Measurements from ENCODE around the gene ASAP3. TPM values are rescaled to one million over a fixed set of nuclear protein-coding genes. Genes with fewer than 3 reads are reported as not detected.

Gene ASAP3
- total and polyA plus RNA-seq, 2 experiments from 2014 or later = 28.0 to 98.2 TPM

DNA sequence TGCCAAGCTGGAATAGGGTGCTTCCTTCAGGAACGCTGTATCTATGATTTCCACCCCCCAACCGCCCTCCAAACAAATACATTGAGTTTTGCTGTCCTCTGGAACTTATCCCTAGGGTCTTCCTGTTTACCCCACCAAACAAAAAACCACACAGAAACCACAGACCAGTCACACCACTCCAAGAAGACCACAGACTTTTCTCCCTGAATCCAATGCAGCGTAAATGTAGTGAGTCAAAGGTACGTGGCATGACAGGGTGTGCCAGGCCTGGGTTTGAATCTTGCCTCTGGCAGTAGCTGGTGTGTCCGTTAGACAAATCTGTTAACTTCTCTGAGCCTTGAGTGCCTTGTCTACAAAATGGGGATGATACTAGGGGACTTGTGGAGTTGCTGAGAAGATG, 27.8 kb downstream of the ASAP3 start:
- no peak for ATAC-seq
- H3K4me2 ChIP-seq = no peak overlapping the region
- Mint-ChIP-seq H3K27me3 (ENCODE audit: insufficient read depth, low read depth, poor library complexity) (peaks cover 7% of the 10 kb centered on the region), H3K4me1 (peaks cover 5% of the 10 kb centered on the region; the same call in 2 of the 3 replicates), H3K9me3 (no peaks in the 10 kb centered on the region), H3K4me3 (no peak overlapping the region), H3K36me3 (ENCODE audit: low read depth) (peaks cover 15% of the 10 kb centered on the region), H3K27ac (no peak overlapping the region)
- H3K9me2 ChIP-seq (ENCODE audit: insufficient read depth) = no peaks in the 10 kb centered on the region
- DNase-seq (ENCODE audit: low spot score) = no peak
- H3K27me3 ChIP-seq (ENCODE audit: insufficient read depth) = no peaks in the 10 kb centered on the region
- TF ChIP-seq ZNF331 (CRISPR knock-in tag; IDR thresholded peaks at IDR 0.05; ENCODE audit: low read depth) (no peak), STAT1 (IDR thresholded peaks at IDR 0.05; ENCODE audit: unreplicated experiment) (no peak), EZH2 (IDR thresholded peaks at IDR 0.05; ENCODE audit: low read depth, unreplicated experiment) (no peak), REST (IDR thresholded peaks at IDR 0.05; ENCODE audit: unreplicated experiment) (no peak), NANOG (IDR thresholded peaks at IDR 0.05; ENCODE audit: borderline replicate concordance) (no peak), ZNF114 (CRISPR knock-in tag; IDR thresholded peaks at IDR 0.05) (no peak), CREB1 (CRISPR knock-in tag; IDR thresholded peaks at IDR 0.05; ENCODE audit: low read depth) (no peak), POLR2AphosphoS5 (IDR thresholded peaks at IDR 0.05; ENCODE audit: low read depth) (no peak), EZH2phosphoT487 (IDR thresholded peaks at IDR 0.05; ENCODE audit: unreplicated experiment) (no peak), JUNB (IDR thresholded peaks at IDR 0.05; ENCODE audit: unreplicated experiment) (no peak)
- TF ChIP-seq, protein P1, sequence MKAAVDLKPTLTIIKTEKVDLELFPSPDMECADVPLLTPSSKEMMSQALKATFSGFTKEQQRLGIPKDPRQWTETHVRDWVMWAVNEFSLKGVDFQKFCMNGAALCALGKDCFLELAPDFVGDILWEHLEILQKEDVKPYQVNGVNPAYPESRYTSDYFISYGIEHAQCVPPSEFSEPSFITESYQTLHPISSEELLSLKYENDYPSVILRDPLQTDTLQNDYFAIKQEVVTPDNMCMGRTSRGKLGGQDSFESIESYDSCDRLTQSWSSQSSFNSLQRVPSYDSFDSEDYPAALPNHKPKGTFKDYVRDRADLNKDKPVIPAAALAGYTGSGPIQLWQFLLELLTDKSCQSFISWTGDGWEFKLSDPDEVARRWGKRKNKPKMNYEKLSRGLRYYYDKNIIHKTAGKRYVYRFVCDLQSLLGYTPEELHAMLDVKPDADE (IDR thresholded peaks at IDR 0.05) = no peak
- TF ChIP-seq, protein P2, sequence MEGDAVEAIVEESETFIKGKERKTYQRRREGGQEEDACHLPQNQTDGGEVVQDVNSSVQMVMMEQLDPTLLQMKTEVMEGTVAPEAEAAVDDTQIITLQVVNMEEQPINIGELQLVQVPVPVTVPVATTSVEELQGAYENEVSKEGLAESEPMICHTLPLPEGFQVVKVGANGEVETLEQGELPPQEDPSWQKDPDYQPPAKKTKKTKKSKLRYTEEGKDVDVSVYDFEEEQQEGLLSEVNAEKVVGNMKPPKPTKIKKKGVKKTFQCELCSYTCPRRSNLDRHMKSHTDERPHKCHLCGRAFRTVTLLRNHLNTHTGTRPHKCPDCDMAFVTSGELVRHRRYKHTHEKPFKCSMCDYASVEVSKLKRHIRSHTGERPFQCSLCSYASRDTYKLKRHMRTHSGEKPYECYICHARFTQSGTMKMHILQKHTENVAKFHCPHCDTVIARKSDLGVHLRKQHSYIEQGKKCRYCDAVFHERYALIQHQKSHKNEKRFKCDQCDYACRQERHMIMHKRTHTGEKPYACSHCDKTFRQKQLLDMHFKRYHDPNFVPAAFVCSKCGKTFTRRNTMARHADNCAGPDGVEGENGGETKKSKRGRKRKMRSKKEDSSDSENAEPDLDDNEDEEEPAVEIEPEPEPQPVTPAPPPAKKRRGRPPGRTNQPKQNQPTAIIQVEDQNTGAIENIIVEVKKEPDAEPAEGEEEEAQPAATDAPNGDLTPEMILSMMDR (conservative IDR thresholded peaks at IDR 0.05; ENCODE audit: low read depth in 2 of 2) = no peak
- TF ChIP-seq, protein P3, sequence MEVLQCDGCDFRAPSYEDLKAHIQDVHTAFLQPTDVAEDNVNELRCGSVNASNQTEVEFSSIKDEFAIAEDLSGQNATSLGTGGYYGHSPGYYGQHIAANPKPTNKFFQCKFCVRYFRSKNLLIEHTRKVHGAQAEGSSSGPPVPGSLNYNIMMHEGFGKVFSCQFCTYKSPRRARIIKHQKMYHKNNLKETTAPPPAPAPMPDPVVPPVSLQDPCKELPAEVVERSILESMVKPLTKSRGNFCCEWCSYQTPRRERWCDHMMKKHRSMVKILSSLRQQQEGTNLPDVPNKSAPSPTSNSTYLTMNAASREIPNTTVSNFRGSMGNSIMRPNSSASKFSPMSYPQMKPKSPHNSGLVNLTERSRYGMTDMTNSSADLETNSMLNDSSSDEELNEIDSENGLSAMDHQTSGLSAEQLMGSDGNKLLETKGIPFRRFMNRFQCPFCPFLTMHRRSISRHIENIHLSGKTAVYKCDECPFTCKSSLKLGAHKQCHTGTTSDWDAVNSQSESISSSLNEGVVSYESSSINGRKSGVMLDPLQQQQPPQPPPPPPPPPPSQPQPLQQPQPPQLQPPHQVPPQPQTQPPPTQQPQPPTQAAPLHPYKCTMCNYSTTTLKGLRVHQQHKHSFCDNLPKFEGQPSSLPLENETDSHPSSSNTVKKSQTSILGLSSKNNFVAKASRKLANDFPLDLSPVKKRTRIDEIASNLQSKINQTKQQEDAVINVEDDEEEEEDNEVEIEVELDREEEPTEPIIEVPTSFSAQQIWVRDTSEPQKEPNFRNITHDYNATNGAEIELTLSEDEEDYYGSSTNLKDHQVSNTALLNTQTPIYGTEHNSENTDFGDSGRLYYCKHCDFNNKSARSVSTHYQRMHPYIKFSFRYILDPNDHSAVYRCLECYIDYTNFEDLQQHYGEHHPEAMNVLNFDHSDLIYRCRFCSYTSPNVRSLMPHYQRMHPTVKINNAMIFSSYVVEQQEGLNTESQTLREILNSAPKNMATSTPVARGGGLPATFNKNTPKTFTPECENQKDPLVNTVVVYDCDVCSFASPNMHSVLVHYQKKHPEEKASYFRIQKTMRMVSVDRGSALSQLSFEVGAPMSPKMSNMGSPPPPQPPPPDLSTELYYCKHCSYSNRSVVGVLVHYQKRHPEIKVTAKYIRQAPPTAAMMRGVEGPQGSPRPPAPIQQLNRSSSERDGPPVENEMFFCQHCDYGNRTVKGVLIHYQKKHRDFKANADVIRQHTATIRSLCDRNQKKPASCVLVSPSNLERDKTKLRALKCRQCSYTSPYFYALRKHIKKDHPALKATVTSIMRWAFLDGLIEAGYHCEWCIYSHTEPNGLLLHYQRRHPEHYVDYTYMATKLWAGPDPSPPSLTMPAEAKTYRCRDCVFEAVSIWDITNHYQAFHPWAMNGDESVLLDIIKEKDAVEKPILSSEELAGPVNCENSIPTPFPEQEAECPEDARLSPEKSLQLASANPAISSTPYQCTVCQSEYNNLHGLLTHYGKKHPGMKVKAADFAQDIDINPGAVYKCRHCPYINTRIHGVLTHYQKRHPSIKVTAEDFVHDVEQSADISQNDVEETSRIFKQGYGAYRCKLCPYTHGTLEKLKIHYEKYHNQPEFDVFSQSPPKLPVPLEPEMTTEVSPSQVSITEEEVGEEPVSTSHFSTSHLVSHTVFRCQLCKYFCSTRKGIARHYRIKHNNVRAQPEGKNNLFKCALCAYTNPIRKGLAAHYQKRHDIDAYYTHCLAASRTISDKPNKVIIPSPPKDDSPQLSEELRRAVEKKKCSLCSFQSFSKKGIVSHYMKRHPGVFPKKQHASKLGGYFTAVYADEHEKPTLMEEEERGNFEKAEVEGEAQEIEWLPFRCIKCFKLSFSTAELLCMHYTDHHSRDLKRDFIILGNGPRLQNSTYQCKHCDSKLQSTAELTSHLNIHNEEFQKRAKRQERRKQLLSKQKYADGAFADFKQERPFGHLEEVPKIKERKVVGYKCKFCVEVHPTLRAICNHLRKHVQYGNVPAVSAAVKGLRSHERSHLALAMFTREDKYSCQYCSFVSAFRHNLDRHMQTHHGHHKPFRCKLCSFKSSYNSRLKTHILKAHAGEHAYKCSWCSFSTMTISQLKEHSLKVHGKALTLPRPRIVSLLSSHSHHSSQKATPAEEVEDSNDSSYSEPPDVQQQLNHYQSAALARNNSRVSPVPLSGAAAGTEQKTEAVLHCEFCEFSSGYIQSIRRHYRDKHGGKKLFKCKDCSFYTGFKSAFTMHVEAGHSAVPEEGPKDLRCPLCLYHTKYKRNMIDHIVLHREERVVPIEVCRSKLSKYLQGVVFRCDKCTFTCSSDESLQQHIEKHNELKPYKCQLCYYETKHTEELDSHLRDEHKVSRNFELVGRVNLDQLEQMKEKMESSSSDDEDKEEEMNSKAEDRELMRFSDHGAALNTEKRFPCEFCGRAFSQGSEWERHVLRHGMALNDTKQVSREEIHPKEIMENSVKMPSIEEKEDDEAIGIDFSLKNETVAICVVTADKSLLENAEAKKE (CRISPR knock-in tag; IDR thresholded peaks at IDR 0.05) = no peak
- H3K27ac ChIP-seq (ENCODE audit: low read depth) = no peak overlapping the region
- no peaks in the 10 kb centered on the region; the same call in none of the 2 replicates for H4K20me1 ChIP-seq (replicated peaks; ENCODE audit: insufficient read depth)
- no peaks in the 10 kb centered on the region for H3K4me1 ChIP-seq (ENCODE audit: insufficient read depth)
- 0 out of 2 replicates have a peak, but pooled peaks cover 4% of the 10 kb centered on the region for H3K36me3 ChIP-seq (ENCODE audit: insufficient read depth)
- H3K79me2 ChIP-seq (replicated peaks; ENCODE audit: insufficient read depth) = no peaks in the 10 kb centered on the region; the same call in 1 of the 2 replicates
- no peaks in the 10 kb centered on the region for H3F3A ChIP-seq (replicated peaks; ENCODE audit: low read depth)
- H2AFZ ChIP-seq = no peak overlapping the region
- H3K4me3 ChIP-seq = no peak overlapping the region
